BLaER1 (cell line): ENCODE measurements around the gene PTPMT1.

Experiments used
- H3K27ac ChIP-seq: shearing (Covaris generic); formaldehyde crosslinking; 2 replicates; pipeline ENCODE4 v1.8.1; 2022
- H3K27me3 ChIP-seq: shearing (Covaris generic); formaldehyde crosslinking; 2 replicates; pipeline ENCODE4 v1.8.1; 2022
- H3K36me3 ChIP-seq: shearing (Covaris generic); formaldehyde crosslinking; 2 replicates; pipeline ENCODE4 v1.8.1; 2022
- H3K4me1 ChIP-seq: shearing (Covaris generic); formaldehyde crosslinking; 2 replicates; pipeline ENCODE4 v1.8.1; 2022
- H3K4me2 ChIP-seq: shearing (Covaris generic); formaldehyde crosslinking; 2 replicates; pipeline ENCODE4 v1.8.1; 2022
- H3K4me3 ChIP-seq: shearing (Covaris generic); formaldehyde crosslinking; 2 replicates; pipeline ENCODE4 v1.8.1; 2022
- H3K9ac ChIP-seq: shearing (Covaris generic); formaldehyde crosslinking; 2 replicates; pipeline ENCODE4 v1.8.1; 2022
- H3K9me3 ChIP-seq: shearing (Covaris generic); formaldehyde crosslinking; 2 replicates; pipeline ENCODE4 v1.8.1; 2022
- H4K20me1 ChIP-seq: shearing (Covaris generic); formaldehyde crosslinking; 2 replicates; pipeline ENCODE4 v1.8.1; 2022
- Cebpa-rat ChIP-seq: shearing (Covaris generic); IDR thresholded peaks from 2 replicates; pipeline ENCODE4 v1.8.1; 2022

The PTPMT1 gene

GRCh38 chr11:47589584-47589976, 24.2 kb downstream of the PTPMT1 start:
- H3K4me3 ChIP-seq, result no peak overlapping the region
- H4K20me1 ChIP-seq, result no peaks in the 10 kb centered on the region
- peaks cover 37% of the 10 kb centered on the region for H3K36me3 ChIP-seq
- peaks cover 29% of the 10 kb centered on the region for H3K27me3 ChIP-seq
- no peak for TF ChIP-seq Cebpa-rat
- no peaks in the 10 kb centered on the region for H3K9me3 ChIP-seq
- peaks cover 56% of the 10 kb centered on the region for H3K4me1 ChIP-seq
- H3K9ac ChIP-seq, result no peak overlapping the region
- H3K4me2 ChIP-seq, result no peak overlapping the region
- no peak overlapping the region for H3K27ac ChIP-seq

- Histone ChIP-seq H3K36me3 (peaks cover 31% of the 10 kb centered on the region), H4K20me1 (0 out of 2 replicates have a peak, but pooled peaks cover 2% of the 10 kb centered on the region), H3K27ac (peak overlapping the region; percentile 57; the same call in 1 of the 2 replicates), H3K4me2 (peak overlapping the region; percentile 82), H3K9ac (no peak overlapping the region), H3K27me3 (peaks cover 36% of the 10 kb centered on the region), H3K4me3 (no peak overlapping the region), H3K9me3 (no peaks in the 10 kb centered on the region), H3K4me1 (peaks cover 56% of the 10 kb centered on the region)
- no peak for TF ChIP-seq Cebpa-rat
Measured at GRCh38 chr11:47589977-47590861, 24.8 kb downstream of the PTPMT1 start.

GRCh38 chr11:47591764-47592163, 26.4 kb downstream of the PTPMT1 start:
- Histone ChIP-seq H3K9ac (peak overlapping the region; percentile 30; the same call in 1 of the 2 replicates), H3K4me1 (peaks cover 56% of the 10 kb centered on the region), H3K9me3 (no peaks in the 10 kb centered on the region), H3K36me3 (peaks cover 16% of the 10 kb centered on the region; the same call in 1 of the 2 replicates), H3K4me2 (peak overlapping the region; percentile 82), H3K27ac (peak overlapping the region; percentile 57), H4K20me1 (0 out of 2 replicates have a peak, but pooled peaks cover 4% of the 10 kb centered on the region), H3K4me3 (peak overlapping the region; percentile 7), H3K27me3 (peaks cover 46% of the 10 kb centered on the region)
- TF ChIP-seq Cebpa-rat, result no peak

- peaks cover 56% of the 10 kb centered on the region for H3K4me1 ChIP-seq
- 0 out of 2 replicates have a peak, but pooled peaks cover 4% of the 10 kb centered on the region for H4K20me1 ChIP-seq
- peaks cover 15% of the 10 kb centered on the region; the same call in 1 of the 2 replicates for H3K36me3 ChIP-seq
- no peak for TF ChIP-seq Cebpa-rat
- H3K9ac ChIP-seq, result no peak overlapping the region
- H3K27ac ChIP-seq, result peak overlapping the region; percentile 57; the same call in 1 of the 2 replicates
- H3K4me2 ChIP-seq, result peak overlapping the region; percentile 82
- H3K27me3 ChIP-seq, result peaks cover 46% of the 10 kb centered on the region
- peak overlapping the region; percentile 7 for H3K4me3 ChIP-seq
- H3K9me3 ChIP-seq, result no peaks in the 10 kb centered on the region
Measured at GRCh38 chr11:47592251-47592650, 26.9 kb downstream of the PTPMT1 start.

- H3K4me2 ChIP-seq, result peak overlapping the region; percentile 82
- TF ChIP-seq Cebpa-rat, result no peak
- H3K4me3 ChIP-seq, result no peak overlapping the region; the same call in 1 of the 2 replicates
- H3K9ac ChIP-seq, result no peak overlapping the region
- H3K4me1 ChIP-seq, result peaks cover 49% of the 10 kb centered on the region
- H4K20me1 ChIP-seq, result 0 out of 2 replicates have a peak, but pooled peaks cover 4% of the 10 kb centered on the region
- H3K27me3 ChIP-seq, result peaks cover 46% of the 10 kb centered on the region
- no peaks in the 10 kb centered on the region for H3K9me3 ChIP-seq
- H3K36me3 ChIP-seq, result peaks cover 15% of the 10 kb centered on the region; the same call in 1 of the 2 replicates
- no peak overlapping the region for H3K27ac ChIP-seq
Measured at GRCh38 chr11:47592970-47593369, 27.6 kb downstream of the PTPMT1 start.

- peak overlapping the region; percentile 22 for H3K4me3 ChIP-seq
- H3K27me3 ChIP-seq, result peaks cover 46% of the 10 kb centered on the region
- H3K27ac ChIP-seq, result no peak overlapping the region
- no peak for TF ChIP-seq Cebpa-rat
- H3K4me2 ChIP-seq, result peak overlapping the region; percentile 82
- 0 out of 2 replicates have a peak, but pooled peaks cover 4% of the 10 kb centered on the region for H4K20me1 ChIP-seq
- peaks cover 15% of the 10 kb centered on the region; the same call in 1 of the 2 replicates for H3K36me3 ChIP-seq
- H3K4me1 ChIP-seq, result peaks cover 44% of the 10 kb centered on the region
- H3K9ac ChIP-seq, result 0 out of 2 replicates have a peak overlapping the region, but pooled peaks have one; percentile 4
- no peaks in the 10 kb centered on the region for H3K9me3 ChIP-seq
Measured at GRCh38 chr11:47593492-47593933, 28.1 kb downstream of the PTPMT1 start.

GRCh38 chr11:47593934-47594855, 28.8 kb downstream of the PTPMT1 start, which contains the start of gene C1QTNF4:
TSS of gene C1QTNF4 (minus strand) at chr11:47594411. CDS start at chr11:47590810, 3,601 bp downstream.
- Histone ChIP-seq H3K4me1 (peaks cover 41% of the 10 kb centered on the region), H3K4me2 (peak within 1 kb of the TSS; percentile 82), H3K4me3 (peak within 1 kb of the TSS; percentile 22), H3K27ac (no peak within 1 kb of the TSS), H3K9ac (0 out of 2 replicates have a peak within 1 kb of the TSS, but pooled peaks have one; percentile 4), H4K20me1 (0 out of 2 replicates have a peak, but pooled peaks cover 4% of the 10 kb centered on the region), H3K27me3 (peaks cover 46% of the 10 kb centered on the region), H3K9me3 (no peaks in the 10 kb centered on the region), H3K36me3 (peaks cover 14% of the 10 kb centered on the region; the same call in 1 of the 2 replicates)
- TF ChIP-seq Cebpa-rat, result no peak

GRCh38 chr11:47595029-47595428, 29.6 kb downstream of the PTPMT1 start:
- H3K4me1 ChIP-seq, result peaks cover 41% of the 10 kb centered on the region
- H3K27me3 ChIP-seq, result peaks cover 46% of the 10 kb centered on the region
- 0 out of 2 replicates have a peak, but pooled peaks cover 6% of the 10 kb centered on the region for H3K36me3 ChIP-seq
- no peaks in the 10 kb centered on the region for H3K9me3 ChIP-seq
- no peak overlapping the region for H3K9ac ChIP-seq
- no peak for TF ChIP-seq Cebpa-rat
- H3K4me2 ChIP-seq, result no peak overlapping the region
- no peak overlapping the region for H3K4me3 ChIP-seq
- no peak overlapping the region for H3K27ac ChIP-seq
- H4K20me1 ChIP-seq, result 0 out of 2 replicates have a peak, but pooled peaks cover 4% of the 10 kb centered on the region

- no peak overlapping the region for H3K4me3 ChIP-seq
- H3K4me2 ChIP-seq, result no peak overlapping the region
- no peak overlapping the region for H3K9ac ChIP-seq
- H3K4me1 ChIP-seq, result peaks cover 32% of the 10 kb centered on the region
- TF ChIP-seq Cebpa-rat, result no peak
- 0 out of 2 replicates have a peak, but pooled peaks cover 4% of the 10 kb centered on the region for H4K20me1 ChIP-seq
- H3K36me3 ChIP-seq, result no peaks in the 10 kb centered on the region
- H3K9me3 ChIP-seq, result no peaks in the 10 kb centered on the region
- H3K27ac ChIP-seq, result no peak overlapping the region
- H3K27me3 ChIP-seq, result peaks cover 46% of the 10 kb centered on the region
Measured at GRCh38 chr11:47595967-47596366, 30.6 kb downstream of the PTPMT1 start.
